CD4-positive, alpha-beta T cell treated with Interleukin-2 at 100 ng/mL for 4 hours (primary cell): Measurements from ENCODE around the gene IL4I1.

Experiments
- DNase-seq: peaks from one replicate; pipeline ENCODE4 v3.0.0-alpha.2; 2020; ENCODE audit warnings: low spot score

The IL4I1 gene

GRCh38 chr19:49895566-49896297, 955 bp downstream of the IL4I1 start:
- peak; percentile 23 for DNase-seq

- DNase-seq = peak; percentile 40
Observed at GRCh38 chr19:49894879-49895565, 1.7 kb downstream of the IL4I1 start.

GRCh38 chr19:49894011-49894664, 2.5 kb downstream of the IL4I1 start:
- DNase-seq = no peak

GRCh38 chr19:49892716-49893115, 4.0 kb downstream of the IL4I1 start:
- DNase-seq = no peak

GRCh38 chr19:49891393-49891792, 5.3 kb downstream of the IL4I1 start:
- no peak for DNase-seq

- DNase-seq = peak; percentile 64
Observed at GRCh38 chr19:49890349-49891311, 6.1 kb downstream of the IL4I1 start.

GRCh38 chr19:49889687-49890348, 6.9 kb downstream of the IL4I1 start:
- DNase-seq = peak; percentile 81

GRCh38 chr19:49889038-49889686, 7.5 kb downstream of the IL4I1 start:
- no peak for DNase-seq

GRCh38 chr19:49888510-49888824, 8.2 kb downstream of the IL4I1 start:
- no peak for DNase-seq

GRCh38 chr19:49887665-49888509, 8.8 kb downstream of the IL4I1 start:
- DNase-seq = no peak

- no peak for DNase-seq
Observed at GRCh38 chr19:49887037-49887664, 9.5 kb downstream of the IL4I1 start.

- DNase-seq = no peak
Observed at GRCh38 chr19:49884760-49885159, 11.9 kb downstream of the IL4I1 start.

GRCh38 chr19:49884109-49884508, 12.6 kb downstream of the IL4I1 start:
- no peak for DNase-seq

GRCh38 chr19:49883094-49883493, 13.6 kb downstream of the IL4I1 start:
- DNase-seq = no peak

- no peak for DNase-seq
Observed at GRCh38 chr19:49882643-49883042, 14.0 kb downstream of the IL4I1 start.

GRCh38 chr19:49881672-49882394, 14.9 kb downstream of the IL4I1 start:
- no peak for DNase-seq

- no peak for DNase-seq
Observed at GRCh38 chr19:49881186-49881585, 15.5 kb downstream of the IL4I1 start.

GRCh38 chr19:49880162-49880869, 16.4 kb downstream of the IL4I1 start:
- no peak for DNase-seq
